ENCODE measurements around the gene KCND3.
A peak's percentile ranks its signal among the peaks of the same experiment; 100 is the strongest.
"Not testable (repeated sequence)": the region's sequence is repeated elsewhere in the genome, so short reads cannot be mapped to it uniquely, and the experiment has no call there.

The KCND3 gene

DNA sequence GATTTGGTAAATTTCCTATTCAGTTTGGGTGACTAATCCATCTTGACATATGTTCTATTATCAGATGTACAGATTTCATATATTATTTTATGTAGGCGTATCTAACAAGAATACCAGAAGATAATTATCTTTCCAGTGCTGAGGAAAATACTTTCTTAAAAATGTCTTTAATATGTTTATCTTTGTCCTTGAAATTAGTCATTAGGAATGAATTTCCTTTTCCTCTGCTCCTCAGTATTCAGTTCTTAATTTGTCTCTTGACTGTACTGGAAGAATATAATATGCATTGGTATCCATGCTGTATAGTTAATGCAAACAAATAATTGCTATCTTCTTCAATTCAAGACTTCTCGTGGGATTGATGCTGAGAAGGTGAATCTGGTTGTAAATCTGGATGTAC, 227.1 kb downstream of the KCND3 start:
- DNase-seq, result no peak

DNA sequence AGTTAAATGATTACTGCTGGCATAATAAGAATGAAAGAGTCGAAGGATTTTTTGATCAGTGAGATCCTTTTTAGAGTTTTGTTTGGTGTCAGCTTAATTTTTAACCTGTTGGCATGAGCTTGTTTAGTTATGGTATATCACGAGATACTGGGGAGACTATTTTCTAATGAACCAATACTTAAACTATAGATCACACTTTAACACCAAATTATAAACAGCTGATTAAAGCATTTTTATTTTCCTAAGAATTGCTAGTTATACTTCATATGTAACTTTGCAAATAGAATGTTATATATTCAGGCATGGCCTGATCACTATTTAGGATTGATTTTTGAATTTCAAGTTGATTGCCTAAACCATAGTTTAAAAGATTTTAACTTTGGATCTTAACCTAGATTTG, 227.8 kb downstream of the KCND3 start:
- DNase-seq, result no peak

DNA sequence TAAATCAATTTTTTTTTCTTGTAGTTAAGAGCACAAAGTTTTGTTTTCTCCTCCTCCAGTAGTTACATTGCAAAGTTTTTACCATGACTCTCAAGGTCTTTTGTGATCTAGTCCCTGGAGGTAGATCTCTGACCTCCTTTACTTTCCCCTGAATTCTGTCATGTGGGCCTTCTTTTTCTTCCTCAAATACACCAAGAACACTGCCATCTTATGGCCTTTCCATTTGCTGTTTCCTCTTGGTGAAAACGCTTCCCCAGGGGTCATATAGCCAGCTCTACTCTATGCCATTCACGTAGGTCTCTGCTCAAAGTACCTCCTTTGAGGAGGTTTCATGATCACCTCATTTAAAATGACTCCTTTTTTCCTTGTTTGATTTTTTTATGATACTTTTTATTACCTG, 231.1 kb downstream of the KCND3 start:
- no peak for DNase-seq

DNA sequence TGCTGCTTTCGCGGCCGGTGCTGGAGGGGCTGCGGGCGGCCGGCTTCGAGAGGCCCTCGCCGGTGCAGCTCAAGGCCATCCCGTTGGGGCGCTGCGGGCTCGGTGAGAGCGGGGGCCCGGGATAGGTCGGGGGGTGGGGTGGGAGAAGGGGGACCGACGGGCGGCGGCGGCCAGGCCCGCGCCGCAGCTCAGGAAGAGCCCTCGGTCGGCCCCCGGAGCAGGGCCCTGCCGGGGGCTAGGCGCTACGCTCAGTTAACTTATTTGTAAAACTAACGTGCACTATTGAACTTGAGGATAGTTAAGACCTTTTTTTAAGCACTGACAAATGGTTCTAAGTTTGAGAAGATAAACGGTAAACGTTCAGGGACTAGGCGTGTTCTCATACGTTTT, 233.3 kb downstream of the KCND3 start:
- DNase-seq, result no peak

DNA sequence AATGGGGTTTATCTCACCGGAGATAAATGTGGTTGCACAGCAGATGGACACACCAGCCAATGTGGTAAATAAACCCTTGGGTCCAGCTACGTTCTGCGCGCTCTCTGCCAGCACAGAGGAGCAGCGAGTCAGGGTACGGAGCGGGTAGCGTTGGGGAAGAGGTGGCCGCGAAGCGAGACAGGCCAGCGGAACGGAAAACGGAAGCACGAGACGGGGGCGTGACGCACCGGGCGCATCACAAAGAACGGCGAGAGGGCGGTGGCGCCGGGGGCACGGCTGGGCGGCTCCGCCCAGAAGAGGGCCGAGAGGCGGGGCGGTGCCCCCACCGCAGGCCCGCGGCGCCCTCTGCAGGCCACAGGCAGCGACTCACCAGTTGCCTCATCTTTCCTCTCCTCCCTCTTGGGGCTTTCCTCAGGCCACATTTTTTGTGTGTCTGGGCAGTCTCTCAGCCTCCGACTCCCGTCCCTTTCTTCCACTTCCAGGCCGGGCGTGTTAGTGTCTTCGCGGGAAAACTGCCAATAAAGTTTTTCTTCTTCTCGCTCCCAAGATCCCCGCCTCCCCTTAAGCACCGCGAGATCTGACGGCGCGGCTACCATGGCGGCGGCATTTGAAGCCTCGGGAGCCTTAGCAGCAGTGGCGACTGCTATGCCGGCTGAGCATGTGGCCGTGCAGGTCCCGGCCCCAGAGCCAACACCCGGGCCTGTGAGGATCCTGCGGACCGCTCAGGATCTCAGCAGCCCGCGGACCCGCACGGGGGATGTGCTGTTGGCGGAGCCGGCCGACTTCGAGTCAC, 233.9 kb downstream of the KCND3 start, which contains the start of gene DDX20:
Gene DDX20, plus strand, starts transcription at position 571 of the 793 bp plus-strand sequence. Its CDS starts 24 bp downstream, at position 595.
- peak; percentile 95 for DNase-seq

DNA sequence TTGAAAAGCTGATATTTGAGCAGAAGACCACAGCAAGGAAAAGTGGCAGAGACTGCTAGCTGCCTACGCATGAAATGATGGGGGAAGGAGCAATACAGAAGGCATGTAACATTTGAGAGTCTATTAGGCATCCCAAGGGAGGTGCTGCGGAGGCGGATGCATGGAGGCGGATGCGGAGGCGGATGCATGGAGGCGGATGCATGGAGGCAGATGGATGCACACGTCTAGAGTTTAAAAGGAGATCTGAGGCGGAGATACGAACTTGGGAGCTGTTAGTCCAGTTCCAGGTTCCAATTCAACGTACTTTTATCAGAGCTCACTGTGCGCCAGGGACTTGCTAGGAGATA, 234.5 kb downstream of the KCND3 start:
- peak; percentile 43 for DNase-seq

DNA sequence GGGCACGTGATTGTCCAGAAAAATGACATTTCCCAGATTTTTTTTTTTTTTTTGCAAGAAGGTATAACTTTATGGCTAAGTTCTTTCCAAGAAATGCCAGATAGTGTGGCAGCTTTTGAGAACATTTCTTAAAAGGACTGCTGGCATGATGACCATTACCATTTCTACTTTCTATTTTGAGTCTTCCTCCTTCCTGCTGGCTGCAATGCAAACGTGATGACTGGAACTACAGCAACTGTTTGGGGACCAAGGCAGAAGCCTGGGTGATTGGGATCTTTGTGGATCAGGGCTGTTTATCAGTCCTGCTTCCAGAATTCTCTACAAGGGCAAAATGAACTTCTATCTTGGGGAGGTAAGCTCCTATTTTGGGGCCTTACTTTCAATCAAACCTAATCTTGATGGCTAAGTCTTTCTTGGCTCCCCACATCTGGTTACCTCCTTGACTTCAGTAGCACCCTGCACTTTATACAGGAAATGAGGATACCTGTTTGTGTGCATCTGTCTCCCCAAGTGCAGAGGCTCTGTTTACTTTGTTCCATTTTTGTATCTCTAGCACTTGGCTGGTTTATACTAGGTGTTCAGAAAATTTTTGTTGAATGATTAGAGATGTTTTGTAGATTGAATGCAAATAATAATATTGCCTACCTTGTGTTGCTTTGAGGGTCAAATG, 237.4 kb downstream of the KCND3 start:
- DNase-seq, result no peak

DNA sequence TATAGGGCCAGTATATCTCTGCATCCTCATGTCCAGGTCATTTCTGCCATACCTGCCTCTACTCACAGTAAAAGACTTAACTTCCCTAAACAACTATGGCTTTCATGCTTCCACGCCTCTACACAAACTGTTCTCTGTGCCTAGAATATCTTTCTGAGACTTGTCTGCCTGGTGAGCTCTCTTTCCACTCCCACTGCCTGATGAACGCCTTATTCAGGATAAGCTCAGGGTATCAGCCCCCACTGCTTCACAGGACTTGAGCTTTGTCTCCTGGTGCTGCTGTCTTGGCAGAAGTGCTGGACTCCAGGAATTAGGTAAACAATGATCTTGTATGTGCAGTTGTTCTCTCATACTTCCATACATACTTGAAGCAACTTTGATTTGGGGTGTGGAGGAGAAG, 238.6 kb downstream of the KCND3 start:
- DNase-seq, result no peak

DNA sequence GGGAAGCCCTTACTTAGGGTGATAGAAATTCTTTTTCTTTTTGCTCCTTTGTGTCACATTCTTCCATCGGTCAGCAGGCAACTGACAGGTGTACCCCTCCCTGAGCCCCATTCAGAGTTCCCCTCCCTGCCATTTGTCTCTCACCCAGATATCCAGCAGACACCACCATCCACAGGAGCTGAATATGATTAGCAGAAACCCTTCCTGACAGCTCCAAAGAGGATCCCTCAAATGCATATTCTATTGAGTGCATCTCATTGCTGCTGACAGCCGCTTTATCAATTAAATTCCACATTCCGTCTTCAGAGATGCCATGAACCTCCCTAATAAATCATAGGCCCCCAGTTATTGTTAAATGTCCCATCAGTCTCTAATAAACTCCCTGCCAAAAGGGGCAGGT, 239.8 kb downstream of the KCND3 start:
- no peak for DNase-seq

DNA sequence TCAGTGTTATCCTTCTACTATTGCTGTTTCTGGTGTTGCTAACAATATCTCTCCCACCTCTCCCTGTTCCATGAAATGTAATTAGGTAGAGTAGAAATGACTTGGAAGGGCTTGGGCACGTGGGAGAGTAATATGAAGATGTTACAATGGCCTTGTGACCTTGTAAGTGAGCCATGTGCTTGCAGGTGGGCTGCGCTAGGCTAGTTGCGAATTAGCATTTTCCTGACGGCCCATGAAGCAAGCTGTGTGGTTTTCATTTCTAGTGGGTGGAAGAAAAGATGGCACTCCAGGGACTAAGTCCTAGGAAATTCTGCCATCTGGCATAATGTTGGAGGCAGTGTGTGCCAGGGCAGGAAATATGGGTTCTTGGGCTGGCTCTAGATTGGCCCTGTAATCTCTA, 241.5 kb downstream of the KCND3 start:
- no peak for DNase-seq

DNA sequence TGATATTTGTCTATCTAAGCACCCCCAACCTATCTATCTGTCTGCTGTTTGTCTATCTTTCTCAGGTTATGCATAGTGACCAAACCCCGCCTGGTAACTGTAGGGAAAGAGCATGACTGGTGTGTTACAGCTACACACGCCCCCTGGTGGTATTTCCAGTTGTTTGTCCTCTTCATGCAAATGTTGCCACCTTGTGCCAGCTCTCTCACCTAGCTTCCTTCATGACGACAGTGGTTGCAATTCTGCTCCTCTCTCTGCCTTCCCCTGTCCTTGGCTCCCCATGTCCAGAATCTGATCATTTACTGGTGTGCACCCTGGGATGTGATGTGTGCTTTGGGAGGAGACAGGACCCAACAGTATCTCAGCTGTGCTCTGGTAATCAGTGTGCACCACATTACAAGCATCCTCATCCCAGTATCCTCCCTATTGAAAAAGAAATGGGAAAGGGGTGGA, 242.2 kb downstream of the KCND3 start:
- peak; percentile 85 for DNase-seq

DNA sequence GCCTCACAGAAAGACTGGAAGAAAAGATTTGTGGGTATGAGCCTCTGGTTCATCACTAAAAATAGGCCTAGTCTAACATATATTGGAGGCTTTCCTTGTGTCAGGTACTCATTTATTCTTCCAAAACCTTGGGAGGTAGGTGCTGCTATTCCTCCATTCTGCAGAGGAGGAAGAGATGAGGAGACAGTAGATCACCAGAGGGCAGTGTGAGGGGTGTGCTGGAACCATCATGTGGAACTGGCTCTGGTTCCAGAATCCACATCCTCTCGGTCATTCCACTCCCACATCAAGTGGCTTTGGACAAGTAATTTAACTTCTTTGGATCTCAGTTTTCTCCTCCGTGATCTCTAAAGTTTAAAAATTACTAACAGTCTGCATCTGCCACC, 242.9 kb downstream of the KCND3 start:
- DNase-seq, result no peak

DNA sequence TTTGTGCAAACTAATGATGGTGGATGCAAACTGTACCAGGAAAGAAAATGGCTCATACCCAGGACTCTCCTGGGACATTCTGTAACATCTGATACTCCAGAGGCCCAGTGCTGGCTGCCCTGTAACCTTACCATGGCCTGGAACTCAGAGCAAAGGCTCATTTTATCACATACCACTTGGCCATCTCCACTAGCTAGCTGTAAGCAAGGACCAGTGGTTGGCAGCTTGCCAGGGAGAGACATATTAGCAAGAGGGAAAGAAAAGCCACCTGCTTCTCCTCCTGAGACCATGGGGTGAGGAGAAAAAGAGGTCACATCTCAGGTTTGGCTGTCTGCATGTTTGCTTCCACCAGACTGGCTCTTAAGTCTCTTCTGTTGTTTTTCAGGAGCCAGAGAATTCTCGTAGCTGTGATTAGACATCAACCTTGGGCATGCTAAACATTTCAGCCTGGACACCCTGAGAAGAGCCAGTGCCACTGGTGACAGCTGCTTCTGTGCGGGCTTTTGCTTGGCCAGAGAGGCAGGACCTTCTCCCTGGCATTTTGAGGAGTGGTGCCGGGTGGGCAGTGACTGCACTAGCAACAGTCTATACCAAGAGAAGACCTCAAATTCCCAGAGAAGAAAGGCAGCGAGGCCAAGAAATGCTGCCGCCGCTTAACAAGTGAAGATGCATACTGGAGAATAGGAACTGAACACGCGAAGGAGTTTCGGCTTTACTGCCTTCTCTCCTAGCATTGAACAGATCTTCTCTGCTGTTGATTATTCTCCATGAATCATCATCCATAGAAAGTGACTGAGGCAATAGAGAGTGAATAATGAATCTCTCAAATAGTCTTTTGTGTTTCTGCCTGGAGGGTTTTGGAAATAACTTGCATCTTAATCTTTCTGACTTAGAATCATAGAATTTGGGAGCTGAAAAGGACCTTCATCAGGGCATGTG, 243.5 kb downstream of the KCND3 start:
- no peak for DNase-seq

DNA sequence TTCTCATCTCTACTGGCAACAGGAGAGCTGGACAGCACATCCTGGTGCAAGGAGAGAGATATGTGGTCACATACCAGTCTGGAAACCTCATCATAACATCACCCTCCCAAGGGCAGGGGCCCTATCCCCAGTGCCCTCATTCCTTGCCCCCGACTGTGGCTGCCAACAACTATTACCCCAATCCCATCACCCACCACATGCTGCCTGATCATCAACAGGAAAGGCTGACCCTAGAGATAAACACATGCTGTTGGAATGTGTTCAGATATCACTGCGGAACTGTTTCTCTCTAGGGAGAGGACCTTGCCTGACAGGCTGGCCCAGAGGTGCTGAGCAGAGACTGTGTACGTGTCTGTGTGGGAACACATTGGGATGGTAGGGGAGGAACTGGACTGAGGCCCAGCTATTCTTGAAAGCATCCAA, 245.8 kb downstream of the KCND3 start:
- DNase-seq, result no peak

DNA sequence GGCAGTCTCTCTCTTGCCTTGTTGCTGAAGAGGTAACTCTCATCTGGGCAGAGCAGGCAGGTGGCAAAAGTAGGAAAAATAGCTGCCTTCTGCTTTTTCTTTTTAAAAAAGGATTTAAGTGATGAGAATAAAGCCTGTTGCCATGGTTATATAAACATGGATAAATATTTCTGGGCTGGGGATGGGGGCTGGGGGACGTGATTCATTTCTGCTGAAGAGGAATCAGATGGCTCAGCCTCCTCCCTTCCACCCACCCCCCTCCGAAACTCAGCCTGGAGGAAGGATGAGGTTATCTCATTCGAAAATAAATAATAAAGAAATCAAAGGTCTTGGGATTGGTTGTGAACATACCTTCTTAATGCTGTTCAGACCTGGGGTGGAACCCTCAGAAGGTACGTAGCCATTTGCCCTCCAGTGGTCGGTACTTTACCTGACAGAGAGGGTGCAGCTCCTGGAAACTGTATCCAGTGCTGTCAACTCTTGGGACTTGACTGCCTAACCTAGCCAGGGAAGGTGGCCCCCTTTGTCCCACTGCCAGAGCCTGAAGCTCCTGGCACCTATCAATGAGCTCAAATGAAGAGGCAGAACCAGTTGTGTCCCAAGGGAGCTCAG, 246.4 kb downstream of the KCND3 start:
- no peak for DNase-seq

DNA sequence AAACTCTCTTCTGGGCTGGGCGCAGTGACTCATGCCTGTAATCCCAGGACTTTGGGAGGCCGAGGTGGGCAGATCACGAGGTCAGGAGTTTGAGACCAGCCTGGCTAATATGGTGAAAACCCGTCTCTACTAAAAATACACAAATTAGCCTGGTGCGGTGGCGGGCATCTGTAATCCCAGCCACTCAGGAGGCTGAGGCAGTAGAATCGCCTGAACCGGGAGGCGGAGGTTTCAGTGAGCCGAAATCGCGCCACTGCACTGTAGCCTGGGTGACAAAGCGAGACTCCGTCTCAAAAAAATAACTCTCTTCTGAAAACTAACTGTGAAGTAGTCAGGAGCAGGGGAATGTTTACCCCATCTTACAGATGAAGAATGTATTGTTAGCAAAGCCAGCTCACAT, 247.2 kb downstream of the KCND3 start:
- not testable (repeated sequence) for DNase-seq

DNA sequence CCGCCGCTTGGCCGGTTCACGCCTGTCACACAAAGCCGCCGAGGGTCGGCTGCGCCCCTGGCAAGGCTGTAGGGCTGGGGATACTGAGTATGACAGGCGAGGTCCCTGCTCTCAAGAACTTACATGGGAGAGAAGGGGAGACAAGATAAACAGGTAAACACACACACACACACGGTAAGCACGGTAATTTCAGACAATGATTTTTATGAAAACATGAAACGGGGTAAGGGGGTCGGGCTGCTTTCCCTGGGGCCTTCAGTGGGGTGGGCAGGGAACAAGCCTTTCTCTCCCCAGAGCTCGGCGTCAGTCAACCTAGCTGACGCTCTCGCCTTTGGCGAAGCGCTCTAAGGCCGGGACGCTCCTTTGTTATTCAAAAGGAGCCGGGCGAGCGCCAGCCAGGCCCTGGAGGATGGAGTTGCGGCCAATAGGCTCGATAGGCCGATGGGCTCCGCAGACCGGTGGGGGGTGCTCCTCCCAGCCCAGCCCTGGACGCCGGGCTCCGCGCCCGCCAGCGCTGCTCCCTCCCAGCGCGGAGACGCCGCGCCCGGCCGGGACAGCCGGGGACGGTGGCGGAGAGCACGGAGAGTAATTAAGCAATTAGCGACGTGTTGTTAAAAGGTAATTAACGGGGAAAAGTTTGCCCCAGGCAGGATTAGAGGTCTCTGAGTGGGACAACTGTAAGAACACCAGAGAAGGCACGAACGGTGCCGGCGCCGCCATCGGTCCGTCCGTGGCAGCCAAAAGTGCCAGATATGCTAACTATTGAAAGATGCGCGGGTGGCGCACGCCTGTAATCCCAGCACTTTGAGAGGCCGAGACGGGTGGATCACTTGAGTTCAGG, 249.3 kb downstream of the KCND3 start:
- DNase-seq, result no peak

DNA sequence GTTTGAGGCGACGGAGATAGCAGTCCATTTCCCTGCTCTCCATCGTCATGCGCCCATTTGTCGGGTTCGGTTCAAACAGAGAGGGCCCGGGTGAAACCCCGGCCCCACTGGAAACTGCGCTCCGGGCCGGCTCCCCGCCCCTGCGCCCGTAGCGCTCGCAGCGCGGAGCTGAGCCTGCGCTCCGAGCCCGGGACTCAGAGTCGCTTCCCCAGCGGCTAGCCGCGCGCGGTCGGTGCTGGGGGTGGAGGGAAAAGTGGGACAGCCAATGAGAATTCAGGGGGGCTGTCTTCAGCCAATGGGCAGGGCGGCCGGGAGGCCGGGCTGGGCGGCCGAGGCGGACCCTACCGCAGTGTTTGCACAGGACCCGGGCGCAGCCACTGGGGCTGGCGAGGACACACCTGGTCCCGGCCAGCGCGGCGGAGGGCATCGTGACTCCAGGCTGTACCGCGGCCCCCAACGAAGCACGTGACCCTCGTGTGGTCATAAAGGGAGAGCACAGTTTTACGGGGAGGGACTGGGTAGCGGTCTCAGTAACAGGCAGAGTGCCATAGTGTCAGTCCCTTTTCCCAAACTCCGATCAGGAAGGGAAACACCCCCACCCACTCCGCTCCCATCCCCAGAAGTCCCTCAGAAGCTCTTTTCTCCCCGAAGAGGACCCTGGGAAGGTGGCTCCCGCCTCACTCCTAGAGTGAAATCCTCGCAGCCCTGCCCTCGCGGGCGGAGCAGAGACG, 250.1 kb downstream of the KCND3 start, which contains the start of gene INKA2:
Gene INKA2, minus strand, starts transcription at position 202 of the 731 bp plus-strand sequence. Its CDS starts 153 bp downstream, at position 49.
- peak; percentile 86 for DNase-seq

DNA sequence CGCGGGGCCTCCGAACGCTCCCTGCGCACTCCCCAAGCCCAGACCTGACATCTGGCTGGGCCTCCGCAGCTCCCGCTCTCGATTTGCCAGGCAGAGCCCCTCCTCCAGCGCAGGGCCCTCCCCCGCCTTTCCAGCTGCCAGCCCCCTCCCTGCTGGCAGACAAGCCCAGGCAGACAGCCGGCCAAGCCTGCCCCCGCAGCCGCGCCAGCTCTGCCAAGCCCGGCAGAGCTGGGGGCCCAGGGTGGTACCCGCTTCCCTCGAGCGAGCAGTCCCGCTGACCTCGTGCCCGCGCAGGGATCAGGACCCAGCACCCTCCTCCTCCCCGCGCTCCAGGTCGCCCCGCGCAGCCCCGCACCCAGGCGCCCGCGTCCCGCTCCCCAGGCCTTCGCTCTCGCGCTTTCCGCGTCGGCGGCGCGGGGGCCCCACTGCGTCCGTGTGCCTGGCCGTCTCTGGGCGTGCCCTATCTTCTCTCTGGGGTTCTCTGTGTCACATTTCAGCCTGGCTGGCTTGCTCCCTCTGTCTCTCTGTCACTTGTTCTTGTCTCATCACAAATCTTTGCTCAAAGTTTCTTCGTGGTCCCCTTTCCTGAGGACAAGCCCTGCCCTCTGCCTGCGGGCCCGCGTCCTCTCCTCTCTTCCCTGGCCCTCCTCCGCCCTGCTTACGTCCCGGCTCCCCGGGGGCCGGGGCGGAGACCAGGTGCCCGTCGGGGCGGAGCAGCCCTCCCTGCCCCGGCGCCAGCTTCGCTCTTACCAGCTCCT, 250.9 kb downstream of the KCND3 start:
- DNase-seq, result peak; percentile 44

DNA sequence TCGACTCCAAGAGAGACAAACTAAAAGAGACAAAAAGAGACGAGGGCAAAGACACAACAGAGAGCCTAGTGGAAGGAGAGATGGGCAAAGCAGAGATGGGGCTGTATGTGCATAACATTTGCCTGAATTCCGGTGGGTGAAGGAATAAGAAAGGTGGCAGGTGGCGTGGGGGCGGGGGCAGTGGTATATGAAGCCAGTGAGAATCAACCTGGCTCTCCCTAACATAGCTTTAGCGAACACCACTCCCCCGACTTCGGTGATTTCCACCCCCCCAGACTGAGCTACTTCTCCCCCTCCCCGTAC, 251.4 kb downstream of the KCND3 start:
- DNase-seq, result no peak

All from activated CD4-positive, alpha-beta T cell treated with anti-CD3 and anti-CD28 coated beads for 48 hours (primary cell).